T-helper 2 cell treated with Interferon-gamma antibody and Interleukin-4, amounts not matched to agents 5 μg/mL and 100 μg/mL, for 36 hours (primary cell): Measurements from ENCODE around the gene CDH1.
A peak's percentile ranks its signal among the peaks of the same experiment; 100 is the strongest.
"Not testable (repeated sequence)": the region's sequence is repeated elsewhere in the genome, so short reads cannot be mapped to it uniquely, and the experiment has no call there.

ENCODE experiments used
- DNase-seq: peaks from one replicate; pipeline ENCODE4 v3.0.0; 2021; ENCODE audit warnings: low spot score
- H3K27ac Mint-ChIP-seq: one replicate; pipeline ENCODE4 v1.8.0; 2021; ENCODE audit warnings: mild to moderate bottlenecking, mixed read lengths
- H3K27me3 Mint-ChIP-seq: one replicate; pipeline ENCODE4 v1.8.0; 2021; ENCODE audit warnings: low read depth, mixed read lengths
- H3K36me3 Mint-ChIP-seq: one replicate; pipeline ENCODE4 v1.8.0; 2021; ENCODE audit warnings: low read depth, mixed read lengths
- H3K4me1 Mint-ChIP-seq: one replicate; pipeline ENCODE4 v1.8.0; 2021; ENCODE audit warnings: low read depth, mixed read lengths
- H3K4me3 Mint-ChIP-seq: one replicate; pipeline ENCODE4 v1.8.0; 2022; ENCODE audit warnings: mild to moderate bottlenecking, moderate library complexity, mixed read lengths
- H3K9me3 Mint-ChIP-seq: one replicate; pipeline ENCODE4 v1.8.0; 2021; ENCODE audit warnings: mixed read lengths

The CDH1 gene

DNA sequence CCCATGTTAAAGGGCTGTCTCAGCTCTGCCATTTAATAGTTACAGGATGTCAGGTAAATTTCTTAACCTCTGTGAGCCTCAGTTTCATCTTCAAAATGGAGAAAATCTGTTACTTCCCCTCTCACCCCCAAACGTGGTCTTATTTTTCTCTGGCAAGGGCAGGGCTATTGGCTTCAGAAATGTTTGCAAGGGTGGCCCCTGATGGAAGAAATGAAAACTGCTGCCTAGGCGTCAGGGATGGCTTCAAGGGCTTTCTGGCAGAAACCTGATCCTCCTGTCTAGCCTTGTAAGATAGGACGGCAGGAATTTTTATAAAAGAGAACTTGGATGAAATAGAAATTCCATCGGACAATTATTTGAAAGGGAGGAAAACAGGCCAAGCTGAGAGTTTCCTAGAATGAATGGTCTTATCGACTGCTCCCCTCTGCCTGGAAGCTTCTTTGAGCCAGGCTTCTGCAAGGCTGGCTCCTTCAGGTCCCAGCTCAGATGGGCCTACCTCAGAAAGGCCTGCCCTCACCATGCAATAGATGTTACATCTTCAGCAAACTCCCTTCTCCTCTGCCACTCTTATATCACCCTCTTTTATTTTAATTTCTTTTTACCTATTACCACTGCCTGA is 63.3 kb downstream of the CDH1 start:
- Mint-ChIP-seq H3K9me3 (no peaks in the 10 kb centered on the region), H3K4me1 (no peaks in the 10 kb centered on the region), H3K36me3 (no peaks in the 10 kb centered on the region), H3K4me3 (no peak overlapping the region), H3K27ac (no peak overlapping the region), H3K27me3 (peaks cover 1% of the 10 kb centered on the region)
- peak; percentile 32 for DNase-seq

DNA sequence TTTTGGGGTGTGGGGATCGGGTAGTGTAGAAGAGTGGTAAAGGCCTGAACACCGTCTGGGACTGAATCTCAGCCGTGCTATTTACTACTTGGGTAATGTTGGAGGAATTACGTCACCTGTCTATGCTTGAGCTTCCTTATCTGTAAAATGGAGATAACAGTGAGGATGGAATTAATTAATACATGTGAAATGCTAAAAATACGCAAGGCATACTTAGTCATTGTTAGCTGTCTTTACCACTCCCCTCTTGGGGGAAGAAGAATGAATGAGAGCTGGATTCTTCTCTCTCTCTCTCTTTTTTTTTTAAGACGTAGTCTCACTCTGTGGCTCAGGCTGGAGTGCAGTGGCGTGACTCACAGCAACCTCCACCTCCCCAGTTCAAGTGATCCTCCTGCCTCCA is 65.1 kb downstream of the CDH1 start:
- no peak for DNase-seq
- H3K4me1 Mint-ChIP-seq, result no peaks in the 10 kb centered on the region
- peaks cover 6% of the 10 kb centered on the region for H3K27me3 Mint-ChIP-seq
- no peak overlapping the region for H3K27ac Mint-ChIP-seq
- no peaks in the 10 kb centered on the region for H3K9me3 Mint-ChIP-seq
- no peak overlapping the region for H3K4me3 Mint-ChIP-seq
- no peaks in the 10 kb centered on the region for H3K36me3 Mint-ChIP-seq

DNA sequence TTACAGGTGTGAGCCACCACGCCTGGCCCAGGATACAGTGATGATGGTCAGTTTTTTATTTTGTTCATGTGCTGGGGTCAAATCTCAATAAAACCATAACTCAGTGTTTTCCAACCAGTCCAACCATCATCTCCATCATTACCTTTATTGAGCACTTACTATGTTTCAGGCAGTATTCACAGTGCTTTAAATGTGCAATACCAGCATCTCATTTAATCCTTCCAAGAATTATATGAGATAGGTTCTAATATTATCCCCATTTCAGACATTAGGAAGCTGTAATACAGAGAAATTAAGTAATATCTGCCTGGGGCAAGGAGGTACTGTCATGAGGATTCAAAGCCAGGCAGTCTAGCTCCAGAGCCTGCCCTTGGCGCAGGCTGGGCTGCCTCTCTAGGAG is 69.3 kb downstream of the CDH1 start:
- no peak overlapping the region for H3K4me3 Mint-ChIP-seq
- H3K27ac Mint-ChIP-seq, result no peak overlapping the region
- no peak for DNase-seq
- H3K9me3 Mint-ChIP-seq, result no peaks in the 10 kb centered on the region
- no peaks in the 10 kb centered on the region for H3K4me1 Mint-ChIP-seq
- H3K36me3 Mint-ChIP-seq, result no peaks in the 10 kb centered on the region
- peaks cover 10% of the 10 kb centered on the region for H3K27me3 Mint-ChIP-seq

DNA sequence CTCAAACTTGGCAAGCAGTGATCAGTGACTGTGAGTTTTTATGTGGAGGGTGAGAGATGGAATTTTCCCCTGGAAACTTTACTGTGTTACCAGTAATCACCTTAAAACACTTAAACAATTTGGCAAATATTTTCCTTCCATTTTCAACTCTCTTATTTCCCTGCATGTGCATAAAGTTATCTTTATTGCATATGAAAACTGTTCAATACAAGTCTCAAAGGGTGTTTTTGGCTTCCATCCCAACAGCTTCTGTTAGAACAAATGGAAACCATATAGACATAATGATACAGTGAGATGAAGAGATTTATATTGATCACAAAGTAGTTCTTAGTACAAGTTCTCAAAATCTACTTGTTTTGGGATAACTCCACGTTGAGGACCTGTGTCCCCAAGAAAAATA is 69.9 kb downstream of the CDH1 start:
- no peak for DNase-seq
- peaks cover 10% of the 10 kb centered on the region for H3K27me3 Mint-ChIP-seq
- H3K27ac Mint-ChIP-seq, result no peak overlapping the region
- H3K36me3 Mint-ChIP-seq, result no peaks in the 10 kb centered on the region
- H3K9me3 Mint-ChIP-seq, result no peaks in the 10 kb centered on the region
- no peaks in the 10 kb centered on the region for H3K4me1 Mint-ChIP-seq
- no peak overlapping the region for H3K4me3 Mint-ChIP-seq

DNA sequence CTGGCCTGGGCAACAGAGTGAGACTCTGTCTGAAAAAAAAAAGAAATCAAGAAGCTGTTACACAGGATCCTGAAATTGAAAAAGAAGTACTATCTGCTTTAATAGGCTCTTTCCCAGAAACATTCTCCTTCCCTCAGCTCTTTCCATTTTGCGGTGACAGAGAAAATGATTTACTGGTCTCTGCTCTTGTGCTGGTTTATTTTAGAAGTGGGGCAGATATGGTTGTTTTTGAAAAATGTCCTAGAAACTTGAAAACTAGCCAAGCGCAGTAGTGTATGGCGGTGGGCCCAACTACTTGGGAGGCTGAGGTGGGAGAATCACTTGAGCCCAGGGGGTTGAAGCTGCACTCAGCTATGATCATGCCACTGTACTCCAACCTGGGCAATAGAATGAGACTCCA is 77.4 kb downstream of the CDH1 start:
- Mint-ChIP-seq H3K36me3 (no peaks in the 10 kb centered on the region), H3K9me3 (no peaks in the 10 kb centered on the region), H3K4me3 (no peak overlapping the region), H3K4me1 (no peaks in the 10 kb centered on the region), H3K27ac (no peak overlapping the region), H3K27me3 (no peaks in the 10 kb centered on the region)
- DNase-seq, result no peak

DNA sequence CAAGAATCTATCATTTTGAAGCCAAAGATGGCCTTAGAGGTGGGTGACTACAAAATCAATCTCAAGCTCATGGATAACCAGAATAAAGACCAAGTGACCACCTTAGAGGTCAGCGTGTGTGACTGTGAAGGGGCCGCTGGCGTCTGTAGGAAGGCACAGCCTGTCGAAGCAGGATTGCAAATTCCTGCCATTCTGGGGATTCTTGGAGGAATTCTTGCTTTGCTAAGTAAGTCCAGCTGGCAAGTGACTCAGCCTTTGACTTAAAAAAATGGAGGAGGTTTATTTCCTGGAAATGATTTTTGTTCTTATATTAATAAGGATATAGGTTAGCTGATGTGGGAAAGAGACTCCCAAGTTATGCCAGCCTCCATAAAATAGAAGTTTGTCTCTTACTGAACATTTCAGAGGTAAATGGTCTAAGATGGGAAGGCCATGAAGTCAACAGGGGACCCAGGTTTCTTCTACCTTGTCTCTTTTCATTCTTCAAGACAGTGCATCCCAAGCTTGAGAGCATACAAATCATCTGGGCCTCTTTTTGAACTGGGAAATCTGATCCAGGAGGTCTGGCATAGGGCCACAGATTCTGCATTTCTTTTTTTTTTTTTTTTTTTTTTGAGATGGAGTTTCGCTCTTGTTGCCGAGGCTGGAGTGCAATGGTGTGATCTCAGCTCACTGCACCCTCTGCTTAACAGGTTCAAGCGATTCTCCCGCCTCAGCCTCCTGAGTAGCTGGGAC is 86.5 kb downstream of the CDH1 start:
- no peaks in the 10 kb centered on the region for H3K36me3 Mint-ChIP-seq
- no peak overlapping the region for H3K27ac Mint-ChIP-seq
- DNase-seq, result no peak
- H3K27me3 Mint-ChIP-seq, result peaks cover 2% of the 10 kb centered on the region
- no peak overlapping the region for H3K4me3 Mint-ChIP-seq
- no peaks in the 10 kb centered on the region for H3K4me1 Mint-ChIP-seq
- H3K9me3 Mint-ChIP-seq, result no peaks in the 10 kb centered on the region

DNA sequence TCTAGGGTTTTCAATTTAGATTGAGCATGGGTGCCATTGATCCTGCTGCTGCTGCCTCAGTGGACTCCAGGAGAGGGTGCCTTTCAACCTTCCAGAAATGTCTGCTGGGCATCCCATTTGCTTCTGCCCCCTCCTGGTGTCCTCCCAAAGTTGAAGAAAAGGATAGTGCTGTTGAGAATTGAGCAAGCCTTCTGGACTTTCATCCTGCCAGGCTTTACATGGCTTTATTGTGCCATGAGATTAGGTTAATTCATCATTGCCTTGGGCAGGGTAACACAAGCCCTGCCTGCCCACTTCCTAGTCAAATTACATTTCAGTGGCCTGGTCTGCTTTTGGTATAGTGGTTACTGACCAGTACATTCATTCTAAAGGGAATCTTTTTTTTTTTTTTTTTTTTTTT is 88.3 kb downstream of the CDH1 start:
- Mint-ChIP-seq H3K4me1 (no peaks in the 10 kb centered on the region), H3K4me3 (no peak overlapping the region), H3K27ac (no peak overlapping the region), H3K36me3 (no peaks in the 10 kb centered on the region), H3K9me3 (no peaks in the 10 kb centered on the region), H3K27me3 (peaks cover 2% of the 10 kb centered on the region)
- DNase-seq, result no peak

DNA sequence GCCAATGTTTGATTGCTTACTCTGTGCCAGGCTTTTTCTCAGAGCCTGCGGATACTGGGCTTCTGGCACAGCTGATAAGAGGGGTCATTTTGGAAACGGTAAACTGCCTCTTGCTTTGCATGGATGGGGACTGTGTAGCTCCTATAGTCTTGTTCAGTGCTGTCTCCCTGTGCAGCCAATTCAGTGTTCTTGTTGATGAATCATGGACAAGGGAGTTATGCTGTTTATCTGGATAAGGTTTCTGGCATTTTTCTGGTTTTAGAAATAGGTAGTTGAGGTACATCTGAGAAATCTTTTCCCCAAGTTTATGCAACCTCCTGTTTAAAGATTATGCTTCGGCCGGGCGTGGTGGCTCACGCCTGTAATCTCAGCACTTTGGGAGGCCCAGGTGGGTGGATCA is 89.6 kb downstream of the CDH1 start:
- Mint-ChIP-seq H3K27ac (no peak overlapping the region), H3K27me3 (peaks cover 2% of the 10 kb centered on the region), H3K9me3 (no peaks in the 10 kb centered on the region), H3K4me3 (no peak overlapping the region), H3K36me3 (no peaks in the 10 kb centered on the region), H3K4me1 (no peaks in the 10 kb centered on the region)
- DNase-seq, result no peak

DNA sequence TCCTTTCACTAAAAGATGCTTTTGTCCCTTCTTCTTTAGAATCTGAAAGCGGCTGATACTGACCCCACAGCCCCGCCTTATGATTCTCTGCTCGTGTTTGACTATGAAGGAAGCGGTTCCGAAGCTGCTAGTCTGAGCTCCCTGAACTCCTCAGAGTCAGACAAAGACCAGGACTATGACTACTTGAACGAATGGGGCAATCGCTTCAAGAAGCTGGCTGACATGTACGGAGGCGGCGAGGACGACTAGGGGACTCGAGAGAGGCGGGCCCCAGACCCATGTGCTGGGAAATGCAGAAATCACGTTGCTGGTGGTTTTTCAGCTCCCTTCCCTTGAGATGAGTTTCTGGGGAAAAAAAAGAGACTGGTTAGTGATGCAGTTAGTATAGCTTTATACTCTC is 96.2 kb downstream of the CDH1 start:
- Mint-ChIP-seq H3K27me3 (peaks cover 4% of the 10 kb centered on the region), H3K4me1 (no peaks in the 10 kb centered on the region), H3K36me3 (no peaks in the 10 kb centered on the region), H3K27ac (no peak overlapping the region), H3K4me3 (no peak overlapping the region), H3K9me3 (no peaks in the 10 kb centered on the region)
- no peak for DNase-seq

DNA sequence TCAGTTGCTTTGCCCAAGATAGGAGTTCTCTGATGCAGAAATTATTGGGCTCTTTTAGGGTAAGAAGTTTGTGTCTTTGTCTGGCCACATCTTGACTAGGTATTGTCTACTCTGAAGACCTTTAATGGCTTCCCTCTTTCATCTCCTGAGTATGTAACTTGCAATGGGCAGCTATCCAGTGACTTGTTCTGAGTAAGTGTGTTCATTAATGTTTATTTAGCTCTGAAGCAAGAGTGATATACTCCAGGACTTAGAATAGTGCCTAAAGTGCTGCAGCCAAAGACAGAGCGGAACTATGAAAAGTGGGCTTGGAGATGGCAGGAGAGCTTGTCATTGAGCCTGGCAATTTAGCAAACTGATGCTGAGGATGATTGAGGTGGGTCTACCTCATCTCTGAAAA is 97.5 kb downstream of the CDH1 start:
- no peak overlapping the region for H3K27ac Mint-ChIP-seq

DNA sequence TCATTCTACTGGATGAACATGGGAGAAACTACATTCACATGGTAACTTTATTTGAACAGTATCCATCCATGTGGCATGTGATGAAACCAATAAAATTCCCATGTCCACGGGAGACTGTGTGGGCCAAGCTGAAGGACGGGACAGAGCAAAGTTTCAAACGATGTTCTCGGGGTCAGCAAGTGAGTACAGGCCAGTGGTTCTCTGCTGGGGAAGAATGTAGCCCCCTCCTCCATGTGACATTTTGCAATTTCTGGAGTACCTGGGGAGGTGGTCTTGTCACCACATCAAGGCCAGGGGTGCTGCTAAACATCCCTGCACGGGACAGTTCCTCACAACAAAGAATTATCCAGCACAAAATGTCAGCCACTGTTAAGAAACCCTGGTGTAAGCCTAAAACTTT is 98.9 kb downstream of the CDH1 start:
- DNase-seq, result no peak
- no peaks in the 10 kb centered on the region for H3K4me1 Mint-ChIP-seq
- H3K9me3 Mint-ChIP-seq, result no peaks in the 10 kb centered on the region
- H3K27ac Mint-ChIP-seq, result no peak overlapping the region
- no peaks in the 10 kb centered on the region for H3K36me3 Mint-ChIP-seq
- peaks cover 4% of the 10 kb centered on the region for H3K27me3 Mint-ChIP-seq
- H3K4me3 Mint-ChIP-seq, result no peak overlapping the region

More for the DNA sequence above, 97.5 kb downstream of the CDH1 start:
- no peaks in the 10 kb centered on the region for H3K4me1 Mint-ChIP-seq
- DNase-seq, result no peak
- no peak overlapping the region for H3K4me3 Mint-ChIP-seq
- H3K9me3 Mint-ChIP-seq, result no peaks in the 10 kb centered on the region
- no peaks in the 10 kb centered on the region for H3K36me3 Mint-ChIP-seq
- H3K27me3 Mint-ChIP-seq, result peaks cover 4% of the 10 kb centered on the region

DNA sequence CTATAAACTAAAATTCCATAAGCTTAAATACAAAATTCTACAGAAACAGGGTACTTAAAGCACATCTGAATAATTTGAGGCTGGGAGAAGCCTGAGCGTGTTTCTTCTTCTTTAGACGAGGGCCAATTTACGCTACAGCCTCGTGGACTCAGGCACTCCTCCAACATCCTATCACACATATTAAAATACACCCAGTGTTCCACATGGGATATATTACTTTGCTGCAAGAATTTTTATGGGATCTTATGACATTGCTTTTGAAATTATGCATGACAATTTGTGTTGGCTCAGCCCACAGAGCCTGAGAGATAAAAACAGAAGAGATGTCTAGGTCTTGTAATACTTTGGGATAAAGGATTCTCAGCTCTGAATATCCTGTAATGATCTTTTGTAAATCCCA is 102.7 kb downstream of the CDH1 start:
- H3K4me3 Mint-ChIP-seq, result no peak overlapping the region
- H3K4me1 Mint-ChIP-seq, result peaks cover 11% of the 10 kb centered on the region
- H3K27me3 Mint-ChIP-seq, result no peaks in the 10 kb centered on the region
- no peaks in the 10 kb centered on the region for H3K9me3 Mint-ChIP-seq
- no peak overlapping the region for H3K27ac Mint-ChIP-seq
- H3K36me3 Mint-ChIP-seq, result peaks cover 1% of the 10 kb centered on the region
- DNase-seq, result no peak

DNA sequence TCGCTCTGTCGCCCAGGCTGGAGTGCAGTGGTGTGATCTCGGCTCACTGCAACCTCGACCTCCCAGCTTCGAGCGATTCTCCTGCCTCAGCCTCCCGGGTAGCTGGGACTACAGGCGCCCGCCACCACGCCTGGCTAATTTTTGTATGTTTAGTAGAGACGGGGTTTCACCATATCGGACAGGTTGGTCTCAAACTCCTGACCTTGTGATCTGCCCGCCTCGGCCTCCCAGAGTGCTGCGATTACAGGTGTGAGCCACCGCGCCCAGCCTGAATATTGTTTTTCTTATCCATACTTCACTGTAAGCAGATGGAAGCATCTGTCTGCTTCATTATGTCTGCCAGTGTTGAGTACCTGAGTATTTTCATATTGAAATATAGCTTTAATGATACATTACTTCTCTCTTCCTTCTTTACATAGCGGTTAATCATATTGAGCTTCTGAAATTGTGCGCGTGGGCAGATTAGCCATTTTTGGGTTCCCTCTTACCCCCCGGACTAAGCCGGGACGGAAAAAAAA is 105.9 kb downstream of the CDH1 start:
- not testable (repeated sequence) for H3K36me3 Mint-ChIP-seq, H3K27me3 Mint-ChIP-seq, DNase-seq, H3K9me3 Mint-ChIP-seq
- Mint-ChIP-seq H3K4me3 (peak overlapping the region; percentile 99), H3K27ac (peak overlapping the region; percentile 92), H3K4me1 (peaks cover 20% of the 10 kb centered on the region)

DNA sequence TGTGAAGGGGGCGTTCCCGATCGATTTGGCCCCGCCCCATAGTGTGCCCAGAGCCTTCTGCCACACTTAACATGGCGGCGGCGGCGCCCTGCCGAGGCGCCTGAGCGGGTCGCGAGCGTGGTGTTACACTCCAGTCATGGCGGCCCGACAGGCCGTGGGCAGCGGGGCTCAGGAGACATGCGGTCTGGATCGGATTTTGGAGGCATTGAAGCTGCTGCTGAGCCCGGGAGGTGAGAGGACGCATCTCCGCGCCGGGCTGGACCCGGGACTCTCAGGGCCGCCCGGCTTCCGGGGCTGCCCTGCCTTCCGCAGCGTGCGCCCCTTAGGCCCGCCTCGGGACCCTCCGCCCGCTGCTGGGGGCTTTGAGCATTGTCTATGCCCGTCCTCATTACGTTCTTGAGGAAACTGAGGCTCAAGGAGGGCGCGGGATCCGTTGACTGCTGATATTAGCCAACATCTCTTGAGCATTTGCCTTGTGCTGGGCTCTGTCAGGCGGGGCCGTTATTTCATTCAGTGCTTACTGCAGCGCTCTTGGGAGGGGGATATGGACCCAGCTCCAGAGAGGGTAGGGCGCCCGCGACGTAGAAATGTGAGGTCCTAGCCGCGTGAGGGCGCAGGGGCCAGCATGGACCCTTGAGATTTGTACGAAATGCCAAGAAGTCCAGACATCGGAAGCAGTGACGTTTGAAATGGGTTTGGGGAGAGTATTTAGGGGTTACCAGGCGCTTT is 106.6 kb downstream of the CDH1 start, which contains the start of gene TANGO6:
Gene TANGO6, plus strand, starts transcription at position 50 of the 729 bp plus-strand sequence. Its CDS starts 87 bp downstream, at position 137.
- peak within 1 kb of the TSS; percentile 92 for H3K27ac Mint-ChIP-seq
- H3K4me3 Mint-ChIP-seq, result peak within 1 kb of the TSS; percentile 99
- H3K4me1 Mint-ChIP-seq, result peaks cover 21% of the 10 kb centered on the region
- no peaks in the 10 kb centered on the region for H3K27me3 Mint-ChIP-seq
- peaks cover 7% of the 10 kb centered on the region for H3K36me3 Mint-ChIP-seq
- peak; percentile 89 for DNase-seq
- H3K9me3 Mint-ChIP-seq, result no peaks in the 10 kb centered on the region
